D721Med (cell line): Measurements from ENCODE around the gene INSC.
"Not testable (repeated sequence)": the region's sequence is repeated elsewhere in the genome, so short reads cannot be mapped to it uniquely, and the experiment has no call there.

ENCODE experiments used
- DNase-seq: peaks from one replicate; pipeline ENCODE4 v3.0.0; 2011; ENCODE audit warnings: low spot score; ENCODE audit not compliant: insufficient read length
- FAIRE-seq: peaks from 2 replicates; lab custom pipeline; 2011; peaks lifted over from hg19 to GRCh38; lab: Jason Lieb, UNC
- TF ChIP-seq, protein P1 (sequence below): IDR thresholded peaks from 2 replicates; pipeline ENCODE4 v1.5.1; 2012; ENCODE audit warnings: mild to moderate bottlenecking, control low read depth; ENCODE audit not compliant: insufficient read depth; ENCODE audit errors: missing control alignments

The INSC gene, protein sequence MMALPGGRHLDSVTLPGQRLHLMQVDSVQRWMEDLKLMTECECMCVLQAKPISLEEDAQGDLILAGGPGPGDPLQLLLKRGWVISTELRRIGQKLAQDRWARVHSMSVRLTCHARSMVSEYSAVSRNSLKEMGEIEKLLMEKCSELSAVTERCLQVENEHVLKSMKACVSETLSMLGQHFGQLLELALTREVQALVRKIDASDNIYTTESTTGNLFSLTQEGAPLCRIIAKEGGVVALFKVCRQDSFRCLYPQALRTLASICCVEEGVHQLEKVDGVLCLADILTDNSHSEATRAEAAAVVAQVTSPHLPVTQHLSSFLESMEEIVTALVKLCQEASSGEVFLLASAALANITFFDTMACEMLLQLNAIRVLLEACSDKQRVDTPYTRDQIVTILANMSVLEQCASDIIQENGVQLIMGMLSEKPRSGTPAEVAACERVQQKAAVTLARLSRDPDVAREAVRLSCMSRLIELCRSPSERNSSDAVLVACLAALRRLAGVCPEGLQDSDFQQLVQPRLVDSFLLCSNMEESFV

DNA sequence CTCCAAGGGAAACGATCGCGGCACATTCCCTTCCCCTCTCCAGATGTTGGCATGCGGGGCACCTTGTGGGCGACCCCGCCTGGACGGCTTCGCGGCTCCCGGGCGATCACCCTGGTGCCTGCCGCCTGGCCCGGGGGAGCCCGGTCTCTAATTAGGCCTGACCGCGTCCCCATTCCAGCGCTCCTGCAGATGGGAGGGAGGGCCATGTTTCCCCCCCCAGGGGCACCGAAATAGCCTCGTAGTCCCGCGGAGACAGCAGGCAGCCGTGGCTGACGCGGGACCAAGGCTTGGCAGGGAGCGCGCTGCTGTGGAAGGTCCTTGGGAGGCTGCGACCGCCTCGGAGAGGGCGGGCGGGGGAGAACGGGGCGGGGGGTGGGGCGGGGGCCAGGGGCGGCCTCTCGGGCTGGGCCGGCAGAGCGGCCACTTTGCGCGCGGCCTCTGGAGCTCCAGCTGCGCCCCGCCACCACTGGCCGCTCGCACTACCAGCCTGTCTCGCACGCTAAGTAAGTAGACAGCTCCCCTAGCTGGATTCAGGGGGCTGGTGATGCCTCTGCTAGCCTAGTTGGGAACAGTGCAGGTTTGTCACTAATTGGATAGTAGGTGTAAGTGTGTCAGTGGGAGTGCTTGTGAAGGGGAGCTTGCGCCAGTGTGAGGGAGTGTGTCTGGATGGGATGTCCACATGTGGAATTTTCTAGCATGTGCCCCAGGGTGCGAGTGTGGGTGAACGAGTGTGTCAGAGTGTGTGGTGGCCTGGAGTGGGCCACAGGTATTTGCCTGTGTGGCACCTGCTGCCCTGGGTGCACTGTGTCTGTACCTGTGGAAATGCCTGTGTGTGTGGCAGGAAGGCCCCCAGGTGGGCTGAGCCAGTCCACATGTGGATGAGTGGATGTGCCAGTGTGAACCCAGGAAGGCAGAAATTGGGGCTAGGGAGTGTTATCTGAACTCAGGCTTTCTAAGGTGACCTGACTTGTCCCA is at the start of gene INSC:
TSS of gene INSC (plus strand) at position 423 of the 975 bp plus-strand sequence. CDS start 34,252 bp downstream, outside the sequence.
- no peak for FAIRE-seq
- no peak for DNase-seq
- TF ChIP-seq, protein P1, sequence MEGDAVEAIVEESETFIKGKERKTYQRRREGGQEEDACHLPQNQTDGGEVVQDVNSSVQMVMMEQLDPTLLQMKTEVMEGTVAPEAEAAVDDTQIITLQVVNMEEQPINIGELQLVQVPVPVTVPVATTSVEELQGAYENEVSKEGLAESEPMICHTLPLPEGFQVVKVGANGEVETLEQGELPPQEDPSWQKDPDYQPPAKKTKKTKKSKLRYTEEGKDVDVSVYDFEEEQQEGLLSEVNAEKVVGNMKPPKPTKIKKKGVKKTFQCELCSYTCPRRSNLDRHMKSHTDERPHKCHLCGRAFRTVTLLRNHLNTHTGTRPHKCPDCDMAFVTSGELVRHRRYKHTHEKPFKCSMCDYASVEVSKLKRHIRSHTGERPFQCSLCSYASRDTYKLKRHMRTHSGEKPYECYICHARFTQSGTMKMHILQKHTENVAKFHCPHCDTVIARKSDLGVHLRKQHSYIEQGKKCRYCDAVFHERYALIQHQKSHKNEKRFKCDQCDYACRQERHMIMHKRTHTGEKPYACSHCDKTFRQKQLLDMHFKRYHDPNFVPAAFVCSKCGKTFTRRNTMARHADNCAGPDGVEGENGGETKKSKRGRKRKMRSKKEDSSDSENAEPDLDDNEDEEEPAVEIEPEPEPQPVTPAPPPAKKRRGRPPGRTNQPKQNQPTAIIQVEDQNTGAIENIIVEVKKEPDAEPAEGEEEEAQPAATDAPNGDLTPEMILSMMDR = no peak

DNA sequence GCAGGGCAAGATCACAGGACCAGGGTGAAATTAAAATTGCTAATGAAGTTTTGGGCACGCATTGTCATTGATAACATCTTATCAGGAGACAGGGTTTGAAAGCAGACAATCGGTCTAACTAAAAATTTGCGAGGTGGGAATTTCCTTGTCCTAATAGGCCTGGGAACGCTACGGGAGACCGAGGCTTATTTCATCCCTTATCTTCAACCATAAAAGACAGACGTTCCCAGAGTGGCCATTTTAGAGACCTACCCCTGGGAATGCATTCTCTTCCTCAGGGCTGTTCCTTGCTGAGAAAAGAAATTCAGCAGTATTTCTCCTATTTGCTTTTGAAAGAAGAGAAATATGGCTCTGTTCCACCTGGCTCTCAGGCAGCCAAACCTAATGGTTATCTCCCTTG is 45.0 kb upstream of the INSC start:
- FAIRE-seq, DNase-seq: not testable (repeated sequence)

- TF ChIP-seq, protein P1 = no peak
- FAIRE-seq (no peak), DNase-seq (no peak)
Observed at GRCh38 chr11:15071556-15072255, 43.0 kb upstream of the INSC start.

DNA sequence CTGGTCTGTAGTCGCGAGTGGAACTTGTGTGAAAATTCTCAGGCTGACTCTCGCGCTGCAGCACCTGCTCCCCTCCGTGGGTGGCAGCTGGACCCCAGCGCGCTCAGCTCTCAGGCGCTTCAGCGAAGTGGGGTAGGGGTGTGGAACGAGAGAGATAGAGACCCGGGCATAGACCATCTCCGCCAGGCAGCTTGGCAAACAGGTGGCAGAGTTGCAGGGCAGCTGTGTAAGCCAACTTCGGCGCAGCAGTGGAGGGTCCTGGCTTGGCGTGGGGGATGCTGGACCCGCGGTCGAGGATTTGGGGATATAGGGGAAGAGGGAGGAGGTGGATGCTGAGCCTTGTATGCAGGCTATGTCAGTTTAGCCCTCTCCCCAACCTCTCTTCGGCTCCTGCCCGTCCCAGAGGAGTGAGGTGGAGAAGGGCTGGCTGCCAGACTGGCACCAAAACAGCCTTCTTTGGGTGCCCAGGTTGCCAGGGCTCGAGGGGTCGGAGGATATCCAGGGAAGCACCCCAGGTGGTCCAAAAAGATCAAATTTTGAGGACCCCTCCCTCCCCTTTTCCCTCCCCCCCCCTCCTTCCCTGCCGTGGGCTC is 42.1 kb upstream of the INSC start:
- TF ChIP-seq, protein P1 = no peak
- DNase-seq = no peak

DNA sequence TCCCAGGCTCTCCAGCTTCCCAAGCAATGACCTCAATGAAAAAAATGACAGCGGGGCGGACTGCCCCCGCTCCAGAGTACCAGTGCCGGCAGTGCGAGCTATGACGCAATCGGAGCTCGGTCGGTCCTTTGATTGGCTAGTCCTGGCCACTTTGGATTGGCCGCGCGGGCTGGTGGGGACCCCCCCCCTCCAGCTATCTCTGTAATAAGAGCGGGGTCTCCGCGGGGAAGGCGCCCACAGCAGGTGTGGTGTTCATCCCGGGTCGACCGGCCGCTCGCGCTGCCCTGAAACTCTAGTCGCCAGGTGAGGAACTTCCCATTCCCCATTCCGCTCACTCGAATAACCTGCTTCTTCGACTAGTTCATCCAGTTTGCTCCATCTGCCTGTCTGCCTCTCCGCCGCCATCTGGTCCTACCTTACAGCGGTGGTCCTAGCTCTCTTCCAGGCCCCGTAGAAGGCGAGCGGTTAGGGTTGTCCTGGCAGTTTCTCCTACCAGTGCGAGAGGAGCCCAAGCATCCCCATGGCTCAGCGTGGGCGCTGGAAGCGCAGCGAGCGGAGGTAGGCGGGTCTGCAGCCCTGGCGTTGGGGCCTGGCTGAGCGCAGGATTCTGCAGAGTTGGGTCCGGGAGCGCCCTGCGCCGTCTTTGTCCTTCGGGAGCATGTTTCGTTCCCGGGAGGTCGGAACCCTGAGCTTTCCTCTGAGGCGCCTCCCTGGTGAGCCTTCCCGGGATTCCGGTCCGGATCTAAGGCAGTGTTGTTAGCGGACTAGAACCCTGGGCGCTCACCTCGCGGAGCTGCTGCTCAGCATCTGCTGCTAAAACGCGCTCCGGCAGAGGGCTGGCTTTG is 41.1 kb upstream of the INSC start, which contains the start of gene CALCB:
TSS of gene CALCB (plus strand) at position 233 of the 845 bp plus-strand sequence. CDS start 1,126 bp downstream, outside the sequence.
- TF ChIP-seq, protein P1 = no peak
- FAIRE-seq = no peak
- no peak for DNase-seq

More for the DNA sequence above, 42.1 kb upstream of the INSC start:
- FAIRE-seq = no peak

DNA sequence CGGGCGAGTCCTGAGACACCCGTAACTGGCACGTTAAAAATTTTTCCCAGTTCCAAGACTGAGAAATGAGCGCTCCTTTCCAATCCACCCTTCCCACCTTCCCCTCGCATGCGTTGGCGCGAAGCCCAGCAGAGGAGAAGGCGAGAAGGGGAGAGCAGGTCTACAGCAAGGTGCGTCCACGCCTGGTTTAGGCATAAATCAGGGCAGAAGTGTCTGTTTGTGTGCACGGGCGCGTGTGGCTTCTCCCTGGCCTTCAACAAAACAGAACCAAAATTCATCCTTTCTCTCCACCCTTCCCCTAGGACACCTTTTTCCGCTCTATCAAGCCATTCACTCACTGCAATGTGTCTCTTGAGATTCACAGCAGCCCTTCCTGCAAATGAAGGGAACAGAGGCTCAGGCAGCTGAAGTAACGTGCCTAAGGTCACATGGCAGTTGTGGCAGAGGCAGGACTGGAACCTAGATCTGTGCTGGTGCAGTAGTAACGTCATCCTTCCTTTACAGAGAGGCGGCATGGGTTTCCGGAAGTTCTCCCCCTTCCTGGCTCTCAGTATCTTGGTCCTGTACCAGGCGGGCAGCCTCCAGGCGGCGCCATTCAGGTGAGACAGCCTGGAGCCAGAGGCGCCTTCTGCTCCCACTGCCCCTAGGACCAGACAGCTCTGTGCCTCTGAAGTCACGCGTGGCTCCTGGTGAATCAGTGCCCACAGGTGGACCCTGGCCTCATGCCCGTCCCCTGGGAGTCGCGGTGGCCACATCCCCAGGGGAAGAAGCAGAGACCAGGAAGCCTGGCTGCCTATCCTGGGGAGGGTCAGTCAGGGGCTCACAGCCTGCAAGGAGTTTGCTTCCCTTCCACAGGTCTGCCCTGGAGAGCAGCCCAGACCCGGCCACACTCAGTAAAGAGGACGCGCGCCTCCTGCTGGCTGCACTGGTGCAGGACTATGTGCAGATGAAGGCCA is 40.2 kb upstream of the INSC start:
- TF ChIP-seq, protein P1 = peak; percentile 91
- FAIRE-seq (no peak), DNase-seq (no peak)
